GM23338 (cell line): ENCODE results near the gene SMG6.

ENCODE experiments used
- CREB1 ChIP-seq: fragments of 250-450 bp; sonication (Bioruptor Pico); IDR thresholded peaks from 2 replicates; pipeline ENCODE4 v1.5.0; 2020; ENCODE audit warnings: low read depth, mild to moderate bottlenecking, moderate library complexity
- EZH2 ChIP-seq: fragments of 200-600 bp; sonication (generic); IDR thresholded peaks from one replicate; pipeline ENCODE4 v1.8.0; 2017; ENCODE audit warnings: antibody characterized with exemption, mild to moderate bottlenecking, low read depth; ENCODE audit not compliant: unreplicated experiment
- EZH2phosphoT487 ChIP-seq: fragments of 200-600 bp; sonication (generic); IDR thresholded peaks from one replicate; pipeline ENCODE4 v1.8.1; 2018; ENCODE audit warnings: antibody characterized with exemption; ENCODE audit not compliant: unreplicated experiment
- JUNB ChIP-seq: IDR thresholded peaks from one replicate; pipeline ENCODE4 v1.6.1; 2016; ENCODE audit warnings: antibody characterized with exemption; ENCODE audit not compliant: unreplicated experiment
- NANOG ChIP-seq: IDR thresholded peaks from 2 replicates; pipeline ENCODE4 v1.6.1; 2016; ENCODE audit warnings: antibody characterized with exemption, borderline replicate concordance
- POLR2AphosphoS5 ChIP-seq: IDR thresholded peaks from 2 replicates; pipeline ENCODE4 v1.6.1; 2016; ENCODE audit warnings: antibody characterized with exemption, low read depth
- STAT1 ChIP-seq: IDR thresholded peaks from one replicate; pipeline ENCODE4 v1.6.1; 2016; ENCODE audit warnings: antibody characterized with exemption; ENCODE audit not compliant: unreplicated experiment
- ZNF331 ChIP-seq: fragments of 250-450 bp; sonication (Bioruptor Pico); IDR thresholded peaks from 2 replicates; pipeline ENCODE4 v1.5.0; 2020; ENCODE audit warnings: low read depth, mild to moderate bottlenecking, moderate library complexity
- TF ChIP-seq, protein P1 (sequence below), 2 experiments: fragments of 200-600 bp in 1 of 2; sonication (generic) in 1 of 2; conservative IDR thresholded peaks; 2 replicates each; pipeline versions ENCODE4 v1.5.1 to v1.6.1; 2016 to 2017; ENCODE audit warnings: antibody characterized with exemption in 2 of 2, low read depth in 2 of 2, mild to moderate bottlenecking in 2 of 2, moderate library complexity in 1 of 2
- TF ChIP-seq, protein P2 (sequence below): IDR thresholded peaks from one replicate; pipeline ENCODE4 v1.6.1; 2018; ENCODE audit warnings: antibody characterized with exemption; ENCODE audit not compliant: unreplicated experiment
- TF ChIP-seq, protein P3 (sequence below): IDR thresholded peaks from 2 replicates; pipeline ENCODE4 v1.6.1; 2016; ENCODE audit warnings: antibody characterized with exemption

DNA sequence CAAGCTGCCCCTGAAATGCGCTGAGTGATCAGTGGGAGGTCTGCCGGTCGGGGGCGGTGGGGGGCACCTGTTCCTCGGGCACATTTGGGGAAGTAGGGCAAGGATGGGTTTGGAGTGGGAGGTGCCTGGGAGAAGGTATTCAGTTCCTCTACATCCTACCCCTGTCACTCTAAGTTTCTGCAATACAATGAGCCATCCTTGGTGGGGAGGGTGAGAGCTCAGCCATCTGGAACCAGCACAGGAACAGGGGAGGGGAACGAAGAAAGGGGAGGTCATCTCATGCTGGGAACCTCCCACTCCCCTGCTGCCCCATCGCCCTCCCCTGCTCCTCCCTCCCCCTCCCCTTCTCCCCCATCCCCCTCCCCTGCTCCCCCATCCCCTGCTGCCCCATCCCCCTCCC is 269.4 kb downstream of the SMG6 start:
- TF ChIP-seq, protein P1, sequence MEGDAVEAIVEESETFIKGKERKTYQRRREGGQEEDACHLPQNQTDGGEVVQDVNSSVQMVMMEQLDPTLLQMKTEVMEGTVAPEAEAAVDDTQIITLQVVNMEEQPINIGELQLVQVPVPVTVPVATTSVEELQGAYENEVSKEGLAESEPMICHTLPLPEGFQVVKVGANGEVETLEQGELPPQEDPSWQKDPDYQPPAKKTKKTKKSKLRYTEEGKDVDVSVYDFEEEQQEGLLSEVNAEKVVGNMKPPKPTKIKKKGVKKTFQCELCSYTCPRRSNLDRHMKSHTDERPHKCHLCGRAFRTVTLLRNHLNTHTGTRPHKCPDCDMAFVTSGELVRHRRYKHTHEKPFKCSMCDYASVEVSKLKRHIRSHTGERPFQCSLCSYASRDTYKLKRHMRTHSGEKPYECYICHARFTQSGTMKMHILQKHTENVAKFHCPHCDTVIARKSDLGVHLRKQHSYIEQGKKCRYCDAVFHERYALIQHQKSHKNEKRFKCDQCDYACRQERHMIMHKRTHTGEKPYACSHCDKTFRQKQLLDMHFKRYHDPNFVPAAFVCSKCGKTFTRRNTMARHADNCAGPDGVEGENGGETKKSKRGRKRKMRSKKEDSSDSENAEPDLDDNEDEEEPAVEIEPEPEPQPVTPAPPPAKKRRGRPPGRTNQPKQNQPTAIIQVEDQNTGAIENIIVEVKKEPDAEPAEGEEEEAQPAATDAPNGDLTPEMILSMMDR (conservative IDR thresholded peaks at IDR 0.05; ENCODE audit: low read depth in 2 of 2) = no peak
- TF ChIP-seq EZH2 = no peak
- no peak for TF ChIP-seq POLR2AphosphoS5
- no peak for TF ChIP-seq JUNB
- no peak for TF ChIP-seq NANOG
- TF ChIP-seq EZH2phosphoT487 = no peak
- TF ChIP-seq, protein P2, sequence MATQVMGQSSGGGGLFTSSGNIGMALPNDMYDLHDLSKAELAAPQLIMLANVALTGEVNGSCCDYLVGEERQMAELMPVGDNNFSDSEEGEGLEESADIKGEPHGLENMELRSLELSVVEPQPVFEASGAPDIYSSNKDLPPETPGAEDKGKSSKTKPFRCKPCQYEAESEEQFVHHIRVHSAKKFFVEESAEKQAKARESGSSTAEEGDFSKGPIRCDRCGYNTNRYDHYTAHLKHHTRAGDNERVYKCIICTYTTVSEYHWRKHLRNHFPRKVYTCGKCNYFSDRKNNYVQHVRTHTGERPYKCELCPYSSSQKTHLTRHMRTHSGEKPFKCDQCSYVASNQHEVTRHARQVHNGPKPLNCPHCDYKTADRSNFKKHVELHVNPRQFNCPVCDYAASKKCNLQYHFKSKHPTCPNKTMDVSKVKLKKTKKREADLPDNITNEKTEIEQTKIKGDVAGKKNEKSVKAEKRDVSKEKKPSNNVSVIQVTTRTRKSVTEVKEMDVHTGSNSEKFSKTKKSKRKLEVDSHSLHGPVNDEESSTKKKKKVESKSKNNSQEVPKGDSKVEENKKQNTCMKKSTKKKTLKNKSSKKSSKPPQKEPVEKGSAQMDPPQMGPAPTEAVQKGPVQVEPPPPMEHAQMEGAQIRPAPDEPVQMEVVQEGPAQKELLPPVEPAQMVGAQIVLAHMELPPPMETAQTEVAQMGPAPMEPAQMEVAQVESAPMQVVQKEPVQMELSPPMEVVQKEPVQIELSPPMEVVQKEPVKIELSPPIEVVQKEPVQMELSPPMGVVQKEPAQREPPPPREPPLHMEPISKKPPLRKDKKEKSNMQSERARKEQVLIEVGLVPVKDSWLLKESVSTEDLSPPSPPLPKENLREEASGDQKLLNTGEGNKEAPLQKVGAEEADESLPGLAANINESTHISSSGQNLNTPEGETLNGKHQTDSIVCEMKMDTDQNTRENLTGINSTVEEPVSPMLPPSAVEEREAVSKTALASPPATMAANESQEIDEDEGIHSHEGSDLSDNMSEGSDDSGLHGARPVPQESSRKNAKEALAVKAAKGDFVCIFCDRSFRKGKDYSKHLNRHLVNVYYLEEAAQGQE = no peak
- TF ChIP-seq STAT1 = no peak
- TF ChIP-seq CREB1 (CRISPR knock-in tag) = no peak
- no peak for TF ChIP-seq ZNF331 (CRISPR knock-in tag)
- TF ChIP-seq, protein P3, sequence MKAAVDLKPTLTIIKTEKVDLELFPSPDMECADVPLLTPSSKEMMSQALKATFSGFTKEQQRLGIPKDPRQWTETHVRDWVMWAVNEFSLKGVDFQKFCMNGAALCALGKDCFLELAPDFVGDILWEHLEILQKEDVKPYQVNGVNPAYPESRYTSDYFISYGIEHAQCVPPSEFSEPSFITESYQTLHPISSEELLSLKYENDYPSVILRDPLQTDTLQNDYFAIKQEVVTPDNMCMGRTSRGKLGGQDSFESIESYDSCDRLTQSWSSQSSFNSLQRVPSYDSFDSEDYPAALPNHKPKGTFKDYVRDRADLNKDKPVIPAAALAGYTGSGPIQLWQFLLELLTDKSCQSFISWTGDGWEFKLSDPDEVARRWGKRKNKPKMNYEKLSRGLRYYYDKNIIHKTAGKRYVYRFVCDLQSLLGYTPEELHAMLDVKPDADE = no peak
